ENCODE results near the gene SH2D6.

SH2D6 gene

GRCh38 chr2:85459771-85460170 is 41.3 kb downstream of the SH2D6 start:
- no peak overlapping the region for H3K4me3 ChIP-seq (ENCODE audit: low read depth, low read length)
- no peak for TF ChIP-seq CTCF (IDR thresholded peaks at IDR 0.05; ENCODE audit: borderline replicate concordance, insufficient read depth, low read depth, low read length)

- no peak for TF ChIP-seq CTCF (IDR thresholded peaks at IDR 0.05; ENCODE audit: borderline replicate concordance, insufficient read depth, low read depth, low read length)
- H3K4me3 ChIP-seq (ENCODE audit: low read depth, low read length): no peak overlapping the region
Measured at GRCh38 chr2:85462322-85462721, 43.8 kb downstream of the SH2D6 start.

GRCh38 chr2:85468096-85468703 is 49.7 kb downstream of the SH2D6 start:
- TF ChIP-seq CTCF (IDR thresholded peaks at IDR 0.05; ENCODE audit: borderline replicate concordance, insufficient read depth, low read depth, low read length): no peak
- H3K4me3 ChIP-seq (ENCODE audit: low read depth, low read length): no peak overlapping the region

GRCh38 chr2:85468704-85469349 is 50.3 kb downstream of the SH2D6 start:
- no peak for TF ChIP-seq CTCF (IDR thresholded peaks at IDR 0.05; ENCODE audit: borderline replicate concordance, insufficient read depth, low read depth, low read length)
- H3K4me3 ChIP-seq (ENCODE audit: low read depth, low read length): no peak overlapping the region

GRCh38 chr2:85470850-85471800 is 52.6 kb downstream of the SH2D6 start:
- no peak for TF ChIP-seq CTCF (IDR thresholded peaks at IDR 0.05; ENCODE audit: borderline replicate concordance, insufficient read depth, low read depth, low read length)
- H3K4me3 ChIP-seq (ENCODE audit: low read depth, low read length): no peak overlapping the region

- no peak overlapping the region for H3K4me3 ChIP-seq (ENCODE audit: low read depth, low read length)
- TF ChIP-seq CTCF (IDR thresholded peaks at IDR 0.05; ENCODE audit: borderline replicate concordance, insufficient read depth, low read depth, low read length): no peak
Measured at GRCh38 chr2:85472261-85472660, 53.7 kb downstream of the SH2D6 start.
